HG03135 (cell line): ENCODE measurements around the gene SFMBT1.
"Not testable (repeated sequence)": the region's sequence is repeated elsewhere in the genome, so short reads cannot be mapped to it uniquely, and the experiment has no call there.

Source experiments
- ATAC-seq: cut with Tn5 transposase; IDR thresholded peaks from one replicate; pipeline ENCODE4 v1.9.1; 2021; ENCODE audit warnings: mild to moderate bottlenecking, moderate library complexity; ENCODE audit not compliant: unreplicated experiment

Gene SFMBT1

DNA sequence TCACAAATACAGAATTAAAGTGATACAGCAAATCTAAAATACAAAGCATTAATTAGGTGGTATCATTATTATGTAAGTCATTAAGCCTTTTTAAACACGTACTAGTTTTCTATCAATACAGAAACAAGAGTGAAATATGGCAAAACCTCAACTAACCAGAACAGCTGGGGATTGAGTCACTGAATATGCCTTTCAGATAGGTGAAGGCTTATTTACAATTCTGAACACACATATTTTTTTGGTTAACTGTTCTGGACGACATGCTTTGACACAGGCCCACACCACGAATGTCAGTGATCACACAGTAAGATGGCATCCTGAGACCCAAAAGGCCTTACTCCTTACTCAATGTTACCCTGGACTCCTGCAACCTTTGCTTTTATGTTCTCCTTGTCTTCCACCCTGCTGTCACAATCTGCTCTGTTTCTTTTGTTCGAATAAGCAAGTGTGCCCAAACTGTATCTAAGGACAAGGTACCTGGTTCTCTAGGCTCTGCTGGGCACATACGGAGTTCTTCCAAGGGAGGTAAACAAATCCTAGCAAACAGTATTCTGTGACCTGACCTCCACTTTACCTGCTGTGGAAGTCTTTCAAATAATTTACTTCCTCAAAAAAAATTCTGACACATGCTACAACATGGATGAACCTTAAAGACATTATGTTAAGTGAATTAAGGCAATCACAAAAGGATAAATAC lies 7.0 kb downstream of the SFMBT1 start:
- no peak for ATAC-seq

DNA sequence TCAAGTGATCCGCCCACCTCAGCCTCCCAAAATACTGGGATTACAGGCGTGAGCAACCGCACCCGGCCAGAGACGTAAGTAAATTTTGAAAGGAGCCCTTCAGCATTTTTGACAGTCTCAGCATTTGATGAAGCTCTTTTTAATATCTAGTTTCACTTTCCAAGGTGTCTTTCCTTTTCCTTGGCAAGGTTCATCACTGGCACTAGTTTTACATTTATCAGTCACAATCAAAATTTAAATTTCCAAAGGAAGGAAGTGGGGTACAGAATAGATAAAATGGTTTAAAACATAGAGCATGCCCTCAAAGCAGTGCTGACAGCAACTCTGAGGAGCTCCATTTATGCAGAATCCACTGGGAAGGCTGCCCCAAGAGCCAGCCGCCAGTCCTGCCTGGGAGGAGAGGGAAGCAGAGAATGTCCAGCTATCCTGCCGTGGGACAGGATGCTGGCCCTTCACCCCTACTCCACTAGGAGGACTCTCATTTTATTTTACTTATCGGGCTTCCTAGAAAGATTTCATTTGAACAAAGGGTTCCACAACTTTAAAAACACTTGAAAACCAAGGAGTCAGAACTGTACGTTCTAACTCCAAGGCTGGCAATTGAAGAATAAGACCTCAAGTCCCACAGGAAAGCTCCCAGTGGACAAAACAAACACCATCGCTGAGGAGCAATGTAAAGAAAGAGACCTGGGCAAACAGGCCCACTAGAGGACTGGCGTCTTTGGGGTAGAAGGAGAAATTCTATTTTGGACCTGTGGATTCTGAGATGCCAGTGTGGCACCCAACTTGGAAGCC lies 9.9 kb downstream of the SFMBT1 start:
- no peak for ATAC-seq

DNA sequence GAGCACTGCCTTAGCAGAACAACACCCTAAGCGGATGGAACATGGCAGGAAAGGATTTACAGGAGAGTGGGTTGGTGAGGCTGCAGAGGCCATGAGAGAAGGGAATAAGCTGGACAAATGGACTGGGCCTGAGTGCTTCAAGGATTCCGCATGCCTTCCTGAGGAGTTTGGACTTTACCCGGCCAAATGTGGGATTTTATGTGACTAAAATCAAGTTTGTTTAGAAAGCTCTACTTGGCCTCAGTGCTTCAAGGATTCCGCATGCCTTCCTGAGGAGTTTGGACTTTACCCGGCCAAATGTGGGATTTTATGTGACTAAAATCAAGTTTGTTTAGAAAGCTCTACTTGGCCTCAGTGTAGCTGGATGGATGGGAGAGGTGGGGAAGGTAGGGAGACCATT lies 10.9 kb downstream of the SFMBT1 start:
- not testable (repeated sequence) for ATAC-seq

DNA sequence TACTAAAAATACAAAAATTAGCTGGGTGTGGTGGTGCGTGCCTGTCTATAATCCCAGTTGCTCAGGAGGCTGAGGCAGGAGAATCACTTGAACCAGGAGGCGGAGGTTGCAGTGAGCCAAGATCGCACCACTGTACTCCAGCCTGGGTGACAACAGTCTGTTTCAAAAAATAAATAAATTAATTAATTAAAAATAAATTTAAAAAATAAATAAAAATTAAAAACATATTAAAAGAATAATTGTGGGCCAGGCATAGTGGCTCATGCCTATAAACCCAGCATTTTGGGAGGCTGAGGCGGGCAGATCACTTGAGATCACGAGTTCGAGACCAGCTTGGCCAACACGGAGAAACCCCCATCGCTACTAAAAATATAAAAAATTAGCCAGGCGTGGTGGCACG lies 11.5 kb downstream of the SFMBT1 start:
- not testable (repeated sequence) for ATAC-seq

DNA sequence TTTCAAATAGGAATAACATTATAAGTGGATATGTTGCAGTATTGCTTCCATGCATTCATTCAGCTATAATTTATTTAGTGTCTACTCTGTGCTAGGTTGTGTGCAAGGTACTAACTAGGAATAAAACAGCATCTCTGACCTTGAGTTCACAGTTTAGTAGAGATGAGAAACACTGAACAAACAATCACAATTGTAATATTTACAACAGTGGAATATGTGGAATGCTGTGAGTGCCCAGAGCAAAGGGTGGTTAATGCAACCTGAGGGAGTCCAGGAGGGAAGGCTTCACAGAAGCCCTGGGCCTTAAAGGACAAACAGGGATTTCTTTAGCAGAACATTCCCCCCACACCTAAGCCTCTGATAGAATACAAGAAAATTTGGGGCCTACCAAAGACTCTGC lies 13.3 kb downstream of the SFMBT1 start:
- no peak for ATAC-seq

DNA sequence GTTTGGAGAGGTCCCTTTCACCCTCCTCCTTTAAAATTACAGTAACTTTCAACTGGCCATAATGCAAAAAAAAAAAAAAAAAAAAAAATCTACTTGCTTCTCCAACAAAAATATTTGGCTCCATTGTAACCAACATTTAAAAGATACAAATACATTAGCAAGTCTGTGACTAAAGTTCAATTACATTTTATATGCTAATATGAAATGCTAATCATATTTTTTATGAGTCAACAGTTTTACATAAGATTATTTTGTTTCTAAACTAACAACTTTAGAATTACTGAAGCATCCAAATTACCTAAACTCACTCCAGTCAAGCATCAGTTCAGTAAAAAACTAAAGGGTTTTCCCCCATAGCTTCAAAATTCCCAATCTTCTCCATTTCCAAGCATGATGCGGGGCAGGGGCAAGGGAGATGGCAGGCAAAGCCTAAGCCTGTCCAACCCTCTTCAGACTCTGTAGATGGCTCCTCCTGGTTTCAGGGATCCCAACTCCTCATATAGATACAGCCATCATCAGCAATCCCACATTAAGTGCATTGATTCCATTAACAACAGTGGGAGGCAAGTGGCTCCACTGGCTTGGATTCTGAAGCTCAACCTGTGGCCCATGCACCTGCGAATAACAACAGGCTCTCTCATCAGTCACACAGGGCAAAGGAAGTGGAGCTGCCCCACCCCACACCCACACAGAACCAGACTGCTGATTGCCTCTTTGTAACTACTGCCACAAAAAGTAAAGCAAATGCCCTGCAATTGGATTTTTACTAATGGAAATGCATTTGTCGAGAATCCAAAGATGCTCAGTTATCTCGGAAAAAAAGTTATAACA lies 15.0 kb downstream of the SFMBT1 start:
- ATAC-seq: no peak

DNA sequence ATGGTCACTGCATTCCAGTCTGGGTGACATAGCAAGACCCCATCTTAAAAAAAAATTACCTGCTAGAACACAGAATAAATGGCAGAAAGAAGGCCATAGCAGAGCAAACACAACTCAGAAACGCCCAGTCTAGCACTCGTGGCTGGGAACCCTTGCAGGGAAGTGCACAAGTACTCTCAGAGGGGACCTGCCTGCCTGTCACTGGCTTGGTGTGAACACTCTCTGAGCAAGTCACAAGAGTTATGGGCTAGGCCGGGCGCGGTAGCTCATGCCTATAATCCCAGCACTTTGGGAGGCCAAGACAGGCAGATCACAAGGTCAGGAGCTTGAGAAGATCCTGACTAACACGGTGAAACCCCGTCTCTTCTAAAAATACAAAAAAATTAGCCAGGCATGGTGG lies 17.2 kb downstream of the SFMBT1 start:
- ATAC-seq: no peak

DNA sequence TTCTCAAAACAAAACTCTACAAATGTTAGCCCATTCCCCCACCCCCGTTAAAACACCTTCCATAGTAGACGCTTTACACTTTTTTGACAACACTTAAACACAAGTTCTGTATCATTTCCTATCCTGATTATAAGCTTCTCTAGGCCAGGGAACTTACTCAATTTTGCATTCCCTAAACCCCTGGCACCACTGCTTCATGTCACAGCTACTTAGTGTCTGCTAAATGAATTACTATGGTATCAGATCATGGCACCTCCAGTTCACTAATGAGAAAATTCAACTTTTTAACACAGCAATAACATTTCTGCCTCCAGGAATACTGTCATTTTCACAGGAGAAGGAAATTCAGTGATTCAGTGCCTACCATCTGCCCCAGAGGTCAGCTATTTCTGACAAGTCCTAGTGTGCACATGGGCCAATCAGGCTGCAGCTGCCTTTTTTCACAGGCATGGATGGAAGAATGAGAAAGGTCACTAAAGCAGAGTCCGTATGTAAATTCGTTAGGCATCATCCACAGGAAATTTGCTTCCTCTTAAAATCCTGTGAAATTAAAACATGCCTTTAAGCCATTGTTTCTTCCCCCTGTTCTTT lies 18.5 kb downstream of the SFMBT1 start:
- ATAC-seq: no peak

DNA sequence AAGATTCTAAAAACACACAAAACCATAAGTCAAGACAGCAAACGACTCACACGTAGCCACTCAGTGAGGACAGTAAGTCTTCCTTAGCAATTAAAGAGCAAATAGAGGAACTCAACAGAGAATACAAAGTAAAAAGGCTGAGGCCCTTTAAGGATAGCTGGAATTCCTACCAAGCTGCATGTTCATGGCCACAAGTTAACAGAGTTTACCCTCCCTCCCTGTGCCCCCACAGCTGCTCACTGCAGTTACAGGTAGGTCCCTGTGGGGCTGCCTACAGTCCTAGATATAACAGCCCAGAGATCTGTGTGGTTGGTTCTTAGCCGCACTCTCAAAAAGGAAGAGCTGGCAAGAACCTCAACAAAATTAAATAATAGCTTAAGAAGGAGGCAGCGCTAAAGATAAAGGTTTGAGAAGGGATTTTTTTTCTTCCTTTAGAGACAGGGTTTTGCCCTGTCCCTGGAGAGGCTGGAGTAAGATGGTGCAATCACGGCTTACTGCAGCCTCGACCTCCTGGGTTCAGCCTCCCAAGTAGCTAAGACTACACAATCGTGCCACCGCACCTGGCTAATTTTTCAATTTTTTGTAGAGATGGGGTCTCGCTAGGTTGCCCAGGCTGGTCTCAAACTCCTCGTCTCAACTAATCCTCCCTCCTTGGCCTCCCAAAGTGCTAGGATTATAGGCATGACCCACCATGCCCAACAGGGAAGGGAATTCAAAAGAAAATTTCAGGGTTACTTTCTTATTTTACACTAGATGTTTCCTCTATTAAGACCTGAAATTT lies 19.3 kb downstream of the SFMBT1 start:
- ATAC-seq: no peak

DNA sequence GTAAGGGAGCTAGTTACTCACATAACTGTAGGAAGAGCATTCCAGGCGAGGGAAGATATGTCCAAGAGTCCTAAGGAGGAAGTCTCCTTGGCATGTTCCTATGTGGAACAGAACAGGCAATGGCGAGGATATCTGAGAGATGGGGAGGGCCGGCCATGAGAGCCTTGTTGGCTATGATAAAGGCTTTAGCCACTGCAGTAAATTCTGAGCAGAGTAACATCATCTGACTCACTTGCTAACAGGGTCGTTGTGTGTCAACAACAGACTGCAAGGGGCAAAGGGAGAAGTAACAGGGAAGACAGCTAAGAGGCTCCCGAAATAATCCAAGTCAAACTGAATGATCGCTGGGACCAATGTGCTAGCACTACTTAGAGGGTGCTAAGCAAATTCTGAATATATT lies 21.6 kb downstream of the SFMBT1 start:
- ATAC-seq: no peak

DNA sequence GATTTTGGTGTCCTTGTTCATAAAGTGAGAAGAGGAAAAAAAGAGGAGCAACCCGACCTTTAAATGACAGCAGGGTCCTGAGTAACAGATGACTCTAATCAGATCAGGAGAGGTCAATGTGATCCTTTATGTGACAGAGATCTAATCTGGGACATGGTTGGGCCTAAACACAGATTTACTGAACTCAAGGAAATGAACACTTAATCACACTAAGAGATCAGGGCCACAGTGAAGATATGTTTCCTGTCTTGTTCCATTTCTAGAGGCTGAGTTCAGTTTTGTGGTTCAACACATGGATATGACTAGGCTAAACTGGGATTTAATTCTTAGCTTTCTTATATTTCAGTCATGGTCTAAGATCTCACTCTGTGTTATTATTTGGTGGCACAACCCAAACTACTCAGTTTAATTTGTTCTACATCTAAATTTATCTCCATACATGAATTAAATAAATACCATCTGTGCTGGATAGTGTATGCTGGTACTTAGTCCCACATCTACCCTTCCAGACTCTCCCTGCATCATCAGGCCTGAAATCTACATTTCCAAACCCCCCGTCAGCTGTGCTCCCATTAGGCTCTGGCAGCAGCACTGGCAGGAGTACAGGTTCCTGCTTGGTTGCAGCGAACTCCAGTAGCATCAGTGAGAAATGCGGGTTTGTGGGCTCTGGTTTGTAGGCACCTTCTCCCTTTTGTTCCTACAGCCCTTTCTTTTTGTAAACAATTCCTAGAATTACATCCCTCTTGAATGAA lies 22.6 kb downstream of the SFMBT1 start:
- no peak for ATAC-seq

DNA sequence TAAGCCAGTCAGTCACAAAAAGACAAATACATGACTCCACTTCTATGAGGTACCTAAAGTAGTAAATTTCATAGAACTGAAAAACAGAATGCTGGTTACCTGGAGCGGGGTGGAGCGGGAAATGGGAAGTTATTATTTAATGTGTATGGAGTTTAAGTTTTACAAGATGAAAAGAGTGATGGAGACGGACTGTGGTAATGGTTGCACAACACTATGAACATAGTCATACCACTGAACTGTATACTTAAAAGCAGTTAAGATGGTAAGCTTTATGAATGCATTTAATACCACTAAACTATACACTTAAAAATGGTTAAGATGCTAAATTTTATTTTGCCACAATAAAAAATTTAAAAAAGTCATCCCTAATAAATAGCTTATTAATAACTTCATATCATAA lies 23.2 kb downstream of the SFMBT1 start:
- no peak for ATAC-seq

DNA sequence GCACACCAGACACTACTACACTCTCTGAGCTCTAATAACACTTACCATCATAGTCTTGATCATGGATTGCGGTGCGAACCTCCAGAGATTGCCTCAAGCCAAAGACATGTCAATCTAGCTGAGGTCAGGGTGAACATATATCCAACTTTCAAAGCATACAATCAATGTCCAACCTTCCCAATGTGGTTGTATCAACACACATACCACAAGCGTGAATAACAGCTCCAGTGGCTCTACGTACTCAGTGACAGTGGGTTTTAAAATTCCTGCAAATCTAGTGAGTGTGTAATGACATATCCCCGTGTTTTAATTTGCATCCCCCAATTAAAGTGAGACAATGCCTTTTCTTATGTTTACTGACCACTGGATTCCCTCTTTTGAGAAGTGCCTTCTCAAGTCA lies 29.6 kb downstream of the SFMBT1 start:
- no peak for ATAC-seq

DNA sequence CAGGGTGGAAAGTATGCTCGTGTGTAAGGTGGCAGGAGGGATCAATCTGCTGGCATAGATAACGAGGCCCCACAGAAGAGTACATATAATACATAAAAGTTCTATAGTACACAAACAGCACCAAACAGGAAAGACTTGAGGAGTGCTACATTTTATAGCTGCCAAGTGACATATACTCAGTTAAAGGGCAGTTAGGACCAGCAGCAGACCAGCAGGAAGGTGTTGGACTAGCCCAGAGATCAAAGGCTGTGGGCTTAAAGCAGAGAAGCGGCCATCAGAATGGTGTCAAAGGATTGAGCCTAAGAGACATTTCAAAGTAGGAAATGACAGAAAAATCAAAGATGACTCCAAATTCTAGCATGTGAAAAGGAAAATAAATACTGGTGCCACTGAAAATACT lies 34.5 kb downstream of the SFMBT1 start:
- ATAC-seq: no peak

DNA sequence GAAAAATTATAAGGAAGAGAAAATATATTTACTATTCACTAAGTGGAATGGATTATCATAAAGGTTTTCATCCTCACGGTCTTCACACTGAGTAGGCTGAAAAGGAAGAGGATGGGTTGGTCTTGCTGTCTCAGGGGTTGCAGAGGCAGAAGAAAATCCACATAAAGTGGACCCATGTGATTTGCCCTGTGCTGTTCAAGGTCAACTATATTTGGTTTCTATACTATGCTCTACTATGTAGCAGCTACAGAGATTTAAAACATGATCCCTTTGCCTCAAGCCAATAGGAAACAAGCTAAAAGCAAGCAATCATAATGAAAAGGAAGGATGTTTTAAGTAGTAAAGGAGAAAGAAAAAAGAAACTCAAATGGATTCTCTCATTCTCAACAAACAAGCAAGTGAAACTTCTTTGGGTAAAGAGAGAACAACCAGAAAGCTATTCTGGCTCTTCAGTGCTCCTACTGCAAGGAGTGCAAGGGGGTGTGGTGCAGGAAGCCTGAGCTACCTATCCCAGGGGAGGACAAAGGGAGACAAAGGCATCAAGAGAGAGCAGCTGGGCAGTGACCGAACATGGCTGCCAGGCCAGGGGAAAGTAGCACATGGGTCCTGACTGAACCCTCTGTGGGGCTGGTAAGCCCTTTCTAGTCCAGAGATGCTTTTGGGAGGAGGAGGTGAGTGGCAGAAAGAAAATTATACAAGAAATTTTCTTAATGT lies 35.9 kb downstream of the SFMBT1 start:
- no peak for ATAC-seq

DNA sequence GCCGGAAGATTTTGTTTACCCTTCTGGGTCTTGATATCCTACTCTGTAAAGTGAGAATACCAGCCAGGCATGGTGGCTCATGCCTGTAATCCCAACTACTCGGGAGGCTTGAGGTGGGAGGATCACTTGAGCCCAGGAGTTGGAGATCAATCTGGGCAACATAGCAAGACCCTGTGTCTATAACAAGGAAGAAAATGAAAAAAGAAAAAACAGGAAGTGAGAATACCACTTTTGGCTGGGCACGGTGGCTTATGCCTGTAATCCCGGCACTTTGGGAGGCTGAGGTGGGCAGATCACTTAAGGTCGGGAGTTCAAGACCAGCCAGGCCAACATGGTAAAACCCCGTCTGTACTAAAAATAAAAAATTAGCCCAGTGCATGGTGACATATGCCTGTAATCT lies 36.9 kb downstream of the SFMBT1 start:
- no peak for ATAC-seq

DNA sequence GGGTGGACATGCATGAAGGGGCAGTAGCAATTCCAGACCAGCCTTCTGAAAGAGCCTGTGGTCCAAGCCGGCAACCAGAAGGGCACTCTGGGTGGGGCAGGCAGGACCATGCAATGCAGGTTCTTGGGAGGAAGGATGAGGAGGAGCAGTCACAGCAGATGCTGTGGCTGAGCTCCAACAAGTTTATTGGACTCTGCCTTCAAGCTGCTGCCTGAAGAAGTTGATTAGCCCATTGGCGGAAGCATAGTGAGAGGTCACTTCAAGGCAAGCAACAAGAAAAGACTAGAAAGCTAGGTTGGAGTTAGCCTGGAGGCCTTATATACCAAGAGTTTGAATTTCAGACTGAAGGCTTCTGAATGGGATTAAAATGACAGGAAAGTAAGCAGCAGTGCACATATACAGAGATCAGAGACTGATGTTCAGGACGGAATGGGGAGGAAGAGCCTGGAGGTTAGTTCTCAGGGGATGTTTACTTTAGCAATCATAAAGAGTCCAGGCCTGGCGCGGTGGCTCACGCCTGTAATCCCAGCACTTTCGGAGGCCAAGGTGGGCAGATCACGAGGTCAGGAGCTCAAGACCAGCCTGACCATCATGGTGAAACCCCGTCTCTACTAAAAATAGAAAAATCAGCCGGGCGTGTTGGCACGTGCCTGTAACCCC lies 39.9 kb downstream of the SFMBT1 start:
- ATAC-seq: no peak

DNA sequence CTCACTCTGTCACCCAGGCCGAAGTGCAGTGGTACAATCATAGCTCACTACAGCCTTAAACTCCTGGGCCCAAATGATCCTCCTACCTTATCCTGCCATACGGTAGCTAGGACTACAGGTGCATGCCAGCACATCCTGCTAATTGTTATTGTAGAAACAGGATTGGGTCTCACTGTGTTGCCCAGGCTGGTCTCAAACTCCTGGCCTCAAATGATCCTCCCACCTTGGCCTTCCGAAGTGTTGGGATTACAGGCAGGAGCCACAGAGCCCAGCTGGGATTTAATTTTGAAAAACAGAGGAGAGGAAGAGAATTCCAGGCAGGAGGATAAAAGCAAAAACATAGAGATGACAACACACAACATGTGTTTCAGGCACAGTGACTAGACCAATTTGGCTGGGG lies 40.5 kb downstream of the SFMBT1 start:
- ATAC-seq: no peak

DNA sequence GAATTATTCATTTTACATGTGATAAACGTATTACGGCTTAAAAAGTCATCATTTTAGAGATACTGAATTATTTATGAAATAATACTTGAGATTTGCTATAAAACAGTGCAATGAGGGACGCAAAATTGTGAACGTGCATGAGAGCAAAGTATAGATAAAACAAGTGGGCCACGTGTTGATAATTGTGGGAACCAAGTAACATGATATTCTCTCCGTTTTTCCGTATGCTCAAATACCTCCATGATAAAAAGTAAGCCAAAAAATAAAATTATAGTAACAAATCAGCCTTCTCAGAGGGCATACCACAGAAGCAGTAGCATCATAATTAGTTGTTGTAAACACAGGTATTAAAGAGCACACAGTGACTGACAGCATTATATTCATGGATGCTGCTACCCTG lies 42.6 kb downstream of the SFMBT1 start:
- ATAC-seq: no peak
